ENCODE measurements around the gene LBHD2.

Gene LBHD2

DNA sequence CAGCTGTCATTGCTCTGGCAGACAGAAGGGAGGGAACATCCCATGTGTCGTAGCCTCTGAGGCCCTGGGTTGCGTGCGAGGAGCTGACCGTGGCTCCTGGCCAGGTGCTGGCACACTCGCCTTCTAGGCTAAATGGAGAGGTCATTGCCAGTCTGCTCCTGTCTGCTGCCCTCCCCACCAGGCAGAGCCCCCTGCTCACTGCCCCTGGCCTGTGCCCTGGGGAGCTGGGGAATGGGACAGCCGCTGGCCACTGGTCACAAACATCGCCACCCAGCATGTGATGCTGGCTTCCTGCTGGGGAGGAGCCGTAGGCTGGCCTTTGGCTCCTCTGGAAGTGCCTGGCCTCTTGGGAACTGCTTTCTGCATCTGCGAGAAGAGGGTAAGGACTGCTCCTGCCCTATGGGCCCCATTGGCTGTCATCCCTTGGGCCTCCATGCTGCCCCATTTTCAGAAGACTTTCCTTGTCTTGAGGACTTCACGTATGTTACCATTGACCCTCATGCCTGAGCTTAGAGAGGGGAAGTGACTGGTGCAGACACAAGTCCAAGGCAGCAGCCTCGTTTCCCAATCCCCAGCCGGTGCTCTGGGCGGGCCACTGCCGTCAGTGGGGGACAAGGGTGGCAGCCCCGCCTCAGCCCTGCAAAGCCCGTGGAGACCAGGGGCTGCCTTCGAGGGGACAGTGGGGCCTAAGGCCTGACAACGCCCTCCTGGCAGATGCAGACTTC lies 37.3 kb downstream of the LBHD2 start:
- no peak for DNase-seq (ENCODE audit: low spot score)

DNA sequence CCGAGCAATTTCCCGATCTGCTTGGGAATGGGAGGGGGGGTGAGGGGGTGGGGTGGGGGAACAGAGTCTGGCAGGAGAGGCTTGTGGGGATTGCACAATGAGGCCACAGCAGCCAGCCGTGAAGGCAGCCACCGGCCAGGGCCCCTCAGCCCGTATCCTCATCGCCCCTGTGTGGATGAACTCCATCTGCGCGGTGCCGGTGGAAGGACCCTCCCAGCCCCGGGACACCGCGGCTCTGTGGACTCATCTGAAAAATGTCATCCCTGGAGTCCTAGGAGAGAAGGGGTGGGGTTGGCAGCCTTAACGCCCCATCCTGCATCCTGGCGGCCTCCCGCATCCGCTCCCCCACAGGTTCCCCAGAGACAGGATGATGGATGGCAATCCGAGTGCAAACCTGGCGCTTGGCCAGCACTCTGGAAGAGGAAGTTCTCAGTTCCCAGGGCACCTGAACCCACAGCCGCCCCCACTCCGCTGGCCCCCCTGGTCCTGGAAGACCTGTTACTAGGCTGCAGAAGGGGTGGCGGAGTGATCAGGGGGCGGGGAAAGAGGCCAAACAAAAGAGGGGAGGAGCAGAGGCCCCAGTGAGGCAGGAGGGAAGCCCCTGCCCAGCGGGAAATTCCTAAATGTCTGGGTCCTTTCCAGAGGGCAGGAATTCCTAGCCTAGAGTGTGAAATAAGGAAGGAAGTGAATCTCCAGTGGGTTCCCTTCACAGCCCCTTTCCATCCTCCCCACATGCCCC lies 38.0 kb downstream of the LBHD2 start:
- DNase-seq (ENCODE audit: low spot score) = no peak

DNA sequence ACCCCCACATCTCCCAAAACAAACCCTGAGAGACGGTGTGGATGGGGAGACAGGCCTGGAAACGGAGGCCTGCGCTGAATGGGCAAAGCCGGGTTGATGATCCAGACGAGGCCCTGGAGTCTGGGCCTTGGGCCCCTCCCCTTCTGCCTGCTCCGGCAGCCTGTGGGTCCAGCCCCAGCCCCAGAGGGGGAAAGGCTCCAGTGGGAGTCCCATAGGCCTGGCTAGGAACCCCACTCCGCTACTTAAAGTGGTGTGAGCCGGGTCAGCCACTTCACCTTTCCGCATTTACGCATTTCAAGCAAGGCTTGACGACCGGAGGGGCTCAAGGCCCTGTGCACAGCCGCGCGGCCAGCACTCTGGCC lies 38.6 kb downstream of the LBHD2 start:
- DNase-seq (ENCODE audit: low spot score) = no peak

DNA sequence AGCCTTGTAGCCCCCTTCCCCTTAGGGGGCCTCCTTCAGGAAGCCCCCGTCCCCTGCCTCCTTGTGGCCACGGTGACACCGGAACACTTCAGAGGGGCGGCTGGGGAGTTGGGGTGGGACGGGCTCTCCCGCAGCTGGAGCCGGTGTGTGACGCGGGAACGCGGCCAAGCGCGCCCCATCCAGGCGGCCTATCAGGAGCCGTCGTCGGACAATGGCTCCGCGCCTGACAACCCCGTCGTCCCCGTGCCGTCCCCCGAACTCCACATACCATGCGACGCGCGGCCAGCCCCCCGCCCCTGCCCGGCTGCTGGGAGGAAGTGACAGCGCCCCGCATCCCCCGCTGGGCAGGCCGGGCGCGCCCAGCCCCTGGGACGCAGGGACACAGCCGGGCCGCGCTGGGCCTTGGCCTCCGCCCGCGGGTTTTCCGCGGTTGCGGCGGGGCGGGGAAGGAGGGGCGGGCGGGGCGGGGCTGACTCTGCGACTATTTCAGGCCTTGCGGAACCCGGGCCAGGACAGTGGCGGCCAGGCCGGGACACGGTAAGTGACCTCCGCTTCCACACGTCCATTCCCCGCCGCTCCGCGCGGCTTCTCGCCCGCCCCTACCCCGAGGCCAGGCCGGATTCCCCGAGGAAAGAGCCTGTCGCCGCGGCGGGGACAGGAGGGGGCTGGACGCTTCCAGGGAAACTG lies 39.1 kb downstream of the LBHD2 start, which contains the start of gene TNFAIP2:
TNFAIP2 (plus strand) TSS at position 515 of the 687 bp plus-strand sequence. CDS start 2,997 bp downstream, outside the sequence.
- DNase-seq (ENCODE audit: low spot score) = no peak

DNA sequence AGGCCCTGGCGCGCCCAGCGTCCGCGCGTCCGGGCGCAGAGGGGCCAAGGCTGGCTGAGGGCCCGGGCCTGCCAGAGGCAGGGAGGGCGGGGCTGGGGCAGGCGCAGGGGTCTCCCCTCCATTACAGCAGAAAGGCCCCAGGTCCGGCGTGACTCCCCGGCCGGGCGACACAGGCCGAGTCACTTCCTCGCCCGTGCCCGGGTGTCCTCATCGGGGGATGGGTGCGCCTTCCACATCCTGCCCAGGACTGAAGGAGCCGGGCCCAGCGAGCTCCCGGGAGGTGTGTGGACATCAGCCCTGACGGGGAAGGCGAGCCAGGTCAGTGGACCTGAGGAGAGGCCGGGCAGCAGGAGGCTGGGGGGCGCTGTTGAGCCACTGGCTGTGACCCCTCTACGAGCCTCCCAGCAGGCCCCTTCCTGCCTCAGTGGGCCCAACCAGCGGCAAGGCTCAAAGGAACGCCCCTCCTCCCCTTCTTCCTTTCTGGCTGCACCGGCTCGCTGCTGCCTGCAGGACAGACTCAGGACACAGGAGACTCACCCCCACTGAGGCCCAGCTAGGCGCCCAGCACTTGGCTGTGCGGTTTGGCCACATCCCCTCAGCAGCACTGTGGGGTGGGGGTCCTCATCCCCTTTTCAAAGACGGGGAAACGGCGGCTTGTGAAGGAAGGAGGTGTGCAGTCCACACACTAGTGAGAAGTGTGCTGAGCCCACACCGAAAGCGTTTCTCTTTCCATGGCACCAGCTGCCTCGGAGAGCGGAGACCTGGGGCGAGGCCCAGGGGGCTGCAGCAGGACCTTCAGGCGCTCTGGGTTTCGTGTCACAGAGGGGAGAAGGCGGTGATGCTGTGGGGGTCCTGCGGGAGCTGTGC lies 39.9 kb downstream of the LBHD2 start:
- DNase-seq (ENCODE audit: low spot score) = no peak

DNA sequence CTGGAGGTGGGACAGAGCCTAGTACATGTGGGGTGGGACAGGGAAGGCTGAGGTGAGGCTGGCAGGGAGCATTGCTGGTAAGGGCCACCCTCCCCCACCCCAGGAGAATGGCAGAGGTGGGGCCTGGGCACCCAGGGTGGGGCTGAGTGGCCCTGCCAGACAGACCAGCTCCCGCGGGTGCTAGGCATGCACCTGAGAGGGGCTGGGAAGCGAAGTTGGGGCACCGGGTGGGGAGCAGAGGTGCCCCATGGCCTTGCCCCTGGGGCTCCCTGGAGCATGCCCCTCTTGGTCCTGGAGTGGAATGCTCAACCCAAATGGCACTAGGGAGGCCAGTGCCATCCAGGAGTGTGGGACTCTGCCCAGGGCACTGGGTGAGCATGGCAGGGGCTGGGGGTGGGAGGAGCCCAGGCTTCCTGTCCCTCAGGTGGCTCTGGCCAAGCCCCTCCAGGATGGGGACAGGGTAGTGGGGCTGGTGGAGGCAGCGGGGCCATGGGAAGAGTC lies 40.5 kb downstream of the LBHD2 start:
- no peak for DNase-seq (ENCODE audit: low spot score)

DNA sequence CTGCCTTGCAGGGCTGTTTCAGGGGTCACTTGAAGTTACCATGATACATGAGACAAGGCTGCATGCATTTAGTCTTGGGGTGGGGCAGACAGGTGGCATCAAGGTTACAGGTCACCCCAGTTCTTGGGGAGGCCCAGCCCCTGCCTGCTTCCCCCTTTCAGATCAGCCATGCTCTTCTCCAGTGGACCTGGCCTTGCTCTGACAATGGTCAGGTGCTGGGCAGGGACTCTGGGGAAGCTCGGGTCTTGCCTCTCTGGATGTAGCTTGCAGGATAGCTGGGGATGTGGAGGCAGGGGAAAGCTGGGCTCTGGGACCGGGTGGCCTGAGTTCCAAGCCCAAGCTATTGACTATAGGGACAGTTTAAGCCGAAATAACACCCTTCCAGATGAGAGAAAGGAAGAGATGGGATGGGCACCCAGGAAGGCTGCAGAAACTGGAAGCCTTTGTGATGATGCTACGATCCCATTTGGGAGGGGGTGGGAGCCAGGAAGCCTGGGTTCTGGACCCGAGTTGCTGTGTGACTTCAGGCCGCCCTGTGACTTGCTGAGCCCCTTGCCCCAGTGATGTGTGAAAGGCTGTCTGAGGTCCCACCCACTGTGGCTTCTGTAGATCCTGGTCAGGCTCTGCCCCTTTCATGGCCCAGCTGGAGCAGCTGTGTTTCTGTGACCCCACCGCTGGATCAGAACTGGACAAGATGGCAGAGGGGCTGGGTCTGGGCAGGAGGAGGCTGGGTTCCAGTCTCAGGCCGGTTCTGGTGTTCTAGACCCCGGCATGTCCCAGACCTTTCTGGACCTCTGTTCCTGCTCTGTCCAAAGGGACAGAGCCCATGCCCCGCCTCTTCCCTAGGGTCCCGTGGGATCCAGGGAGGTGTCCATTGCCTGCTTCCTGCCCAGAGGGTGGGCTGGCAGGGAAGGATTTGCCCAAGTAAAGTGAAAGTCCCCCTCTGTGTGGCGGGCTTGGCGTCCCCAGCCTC lies 41.4 kb downstream of the LBHD2 start:
- DNase-seq (ENCODE audit: low spot score) = no peak

DNA sequence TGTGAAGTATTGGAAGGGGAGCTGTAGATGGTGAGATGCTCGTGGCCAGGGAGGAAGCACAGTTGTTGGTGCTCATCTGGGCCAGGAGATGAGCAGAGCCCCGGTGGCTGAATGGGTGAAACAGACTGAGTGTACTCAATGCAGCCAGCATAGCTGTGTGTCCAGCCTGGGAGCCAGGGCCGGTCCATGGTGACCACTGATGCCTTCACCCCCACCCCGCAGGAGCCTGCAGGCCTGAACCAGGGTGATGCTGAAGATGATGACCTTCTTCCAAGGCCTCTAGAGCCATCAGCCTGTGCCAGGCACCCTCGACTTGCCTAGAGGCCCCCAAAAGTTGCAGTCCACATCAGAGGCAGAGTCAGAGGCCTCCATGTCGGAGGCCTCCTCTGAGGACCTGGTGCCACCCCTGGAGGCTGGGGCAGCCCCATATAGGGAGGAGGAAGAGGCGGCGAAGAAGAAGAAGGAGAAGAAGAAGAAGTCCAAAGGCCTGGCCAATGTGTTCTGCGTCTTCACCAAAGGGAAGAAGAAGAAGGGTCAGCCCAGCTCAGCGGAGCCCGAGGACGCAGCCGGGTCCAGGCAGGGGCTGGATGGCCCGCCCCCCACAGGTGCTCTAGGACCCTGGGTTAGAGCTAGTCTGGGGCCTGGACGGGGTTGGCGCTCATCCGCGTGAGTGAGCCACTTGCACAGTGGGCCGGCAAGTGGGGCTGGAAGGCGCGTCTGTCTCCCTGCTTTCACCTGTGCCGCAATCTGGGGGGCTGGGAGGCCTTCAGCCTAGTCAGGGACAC lies 42.3 kb downstream of the LBHD2 start:
- no peak for DNase-seq (ENCODE audit: low spot score)

DNA sequence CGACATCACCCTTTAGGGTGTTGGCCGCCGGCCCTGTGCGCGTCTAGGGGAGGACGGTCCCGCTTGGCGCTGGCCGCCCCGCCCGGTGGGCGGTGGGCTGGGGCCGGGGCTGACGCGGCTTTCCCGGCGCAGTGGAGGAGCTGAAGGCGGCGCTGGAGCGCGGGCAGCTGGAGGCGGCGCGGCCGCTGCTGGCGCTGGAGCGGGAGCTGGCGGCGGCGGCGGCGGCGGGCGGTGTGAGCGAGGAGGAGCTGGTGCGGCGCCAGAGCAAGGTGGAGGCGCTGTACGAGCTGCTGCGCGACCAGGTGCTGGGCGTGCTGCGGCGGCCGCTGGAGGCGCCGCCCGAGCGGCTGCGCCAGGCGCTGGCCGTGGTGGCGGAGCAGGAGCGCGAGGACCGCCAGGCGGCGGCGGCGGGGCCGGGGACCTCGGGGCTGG lies 42.9 kb downstream of the LBHD2 start:
- peak; percentile 75 for DNase-seq (ENCODE audit: low spot score)

DNA sequence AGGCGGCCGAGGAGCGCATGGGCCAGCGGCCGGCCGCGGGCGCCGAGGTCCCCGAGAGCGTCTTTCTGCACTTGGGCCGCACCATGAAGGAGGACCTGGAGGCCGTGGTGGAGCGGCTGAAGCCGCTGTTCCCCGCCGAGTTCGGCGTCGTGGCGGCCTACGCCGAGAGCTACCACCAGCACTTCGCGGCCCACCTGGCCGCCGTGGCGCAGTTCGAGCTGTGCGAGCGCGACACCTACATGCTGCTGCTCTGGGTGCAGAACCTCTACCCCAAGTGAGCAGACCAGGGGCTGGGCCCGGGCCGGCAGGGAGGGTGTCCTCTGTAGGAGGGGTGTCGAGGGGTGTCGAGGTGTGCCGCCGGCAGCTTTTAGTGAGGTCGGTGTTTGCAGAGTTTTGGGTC lies 43.3 kb downstream of the LBHD2 start:
- DNase-seq (ENCODE audit: low spot score) = no peak

DNA sequence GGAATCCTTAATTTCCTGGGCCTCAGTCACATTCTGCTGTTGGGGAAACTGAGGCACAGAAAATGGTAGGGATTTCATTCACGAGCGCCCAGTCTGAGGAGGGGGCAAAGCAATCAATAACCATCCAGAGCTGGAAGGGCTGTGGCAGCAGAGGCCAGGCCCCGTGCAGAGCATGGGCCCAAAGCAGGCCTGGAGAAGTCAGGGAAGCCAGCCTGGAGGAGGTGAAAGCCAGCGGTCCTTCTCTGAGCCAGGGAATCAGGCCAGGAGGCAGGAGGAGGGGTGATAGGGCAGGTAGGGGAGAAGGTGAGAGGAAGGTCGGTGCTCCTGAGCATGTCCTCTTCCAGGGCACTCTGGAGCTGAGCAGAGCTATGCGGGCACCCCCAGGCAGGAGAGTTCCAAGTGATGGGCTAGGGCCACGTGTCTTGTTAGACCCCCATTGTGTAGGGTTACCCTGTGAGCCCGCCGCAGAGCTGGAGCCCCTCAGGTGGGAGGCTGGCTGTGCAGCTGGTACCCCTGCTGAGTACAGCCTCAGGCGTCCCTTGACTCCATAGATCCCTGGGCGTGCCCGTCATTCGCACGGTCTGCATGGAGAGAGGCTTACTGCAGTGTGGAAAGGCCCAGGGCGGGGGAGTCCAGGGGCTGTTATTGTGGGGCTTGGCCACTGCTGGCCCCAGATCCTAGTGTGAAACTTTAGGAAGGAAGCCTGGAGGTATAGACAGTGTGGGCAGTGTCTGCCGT lies 44.0 kb downstream of the LBHD2 start:
- no peak for DNase-seq (ENCODE audit: low spot score)

DNA sequence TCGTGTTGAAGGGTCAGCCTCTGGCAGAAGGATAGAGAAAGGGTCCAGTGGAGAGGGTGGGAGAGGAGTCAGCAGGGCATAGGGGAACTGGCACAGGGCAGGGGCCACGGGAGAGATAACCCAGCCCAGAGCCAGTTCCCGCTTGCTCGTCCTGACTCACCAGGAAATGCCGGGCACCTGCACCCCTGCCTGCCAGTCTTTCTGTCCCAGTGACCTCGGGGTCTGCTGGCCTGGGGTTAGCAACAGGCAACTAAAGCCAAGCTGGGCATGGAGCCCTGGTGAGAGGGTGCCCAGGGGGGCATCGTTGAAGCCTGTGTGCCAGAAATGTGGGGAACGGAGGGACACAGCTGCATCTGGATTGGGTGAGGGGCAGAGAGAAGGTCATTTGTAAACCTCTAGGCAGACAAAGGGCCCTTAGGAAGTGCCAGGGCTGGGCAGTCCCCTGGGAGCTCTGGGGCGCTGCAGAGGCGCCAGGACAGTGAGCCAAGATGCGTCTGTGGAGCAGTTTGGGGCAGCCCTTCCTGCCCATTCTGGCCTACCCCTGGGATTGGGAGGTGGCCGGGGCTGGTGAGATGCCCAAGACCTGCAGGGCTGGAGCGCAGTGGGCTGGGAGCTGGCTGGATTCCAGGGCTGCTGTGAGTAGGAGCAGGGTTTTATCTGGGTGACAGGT lies 44.8 kb downstream of the LBHD2 start:
- peak; percentile 39 for DNase-seq (ENCODE audit: low spot score)

DNA sequence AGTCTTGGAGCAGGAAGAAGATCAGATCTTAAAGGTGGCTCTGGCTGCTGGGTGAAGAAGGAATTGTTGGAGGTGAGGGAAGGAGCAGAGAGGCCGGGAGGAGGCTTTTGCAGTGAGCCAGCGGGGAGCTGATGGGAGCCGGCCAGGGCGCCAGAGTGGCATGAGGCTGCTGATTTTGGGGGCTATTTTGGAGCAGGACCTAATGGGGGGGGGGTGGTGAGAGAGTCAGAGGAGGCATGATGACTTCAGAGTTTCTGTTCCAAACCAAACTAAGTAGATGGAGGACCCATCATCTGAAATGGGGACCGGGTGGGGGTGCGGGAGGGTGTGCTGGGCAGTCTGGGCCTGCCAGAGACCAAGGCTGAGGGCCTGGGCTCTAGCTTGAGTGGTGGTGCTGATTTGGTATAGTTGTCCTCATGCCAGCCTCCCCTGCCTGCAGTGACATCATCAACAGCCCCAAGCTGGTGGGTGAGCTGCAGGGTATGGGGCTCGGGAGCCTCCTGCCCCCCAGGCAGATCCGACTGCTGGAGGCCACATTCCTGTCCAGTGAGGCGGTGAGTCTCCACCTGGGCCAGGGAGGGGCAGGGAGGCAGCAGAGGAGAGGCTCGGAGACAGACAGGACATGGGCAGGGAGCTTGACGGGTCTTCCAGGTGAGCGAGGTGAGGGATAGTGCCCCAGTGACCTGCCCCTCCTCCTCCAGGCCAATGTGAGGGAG lies 45.4 kb downstream of the LBHD2 start:
- no peak for DNase-seq (ENCODE audit: low spot score)

DNA sequence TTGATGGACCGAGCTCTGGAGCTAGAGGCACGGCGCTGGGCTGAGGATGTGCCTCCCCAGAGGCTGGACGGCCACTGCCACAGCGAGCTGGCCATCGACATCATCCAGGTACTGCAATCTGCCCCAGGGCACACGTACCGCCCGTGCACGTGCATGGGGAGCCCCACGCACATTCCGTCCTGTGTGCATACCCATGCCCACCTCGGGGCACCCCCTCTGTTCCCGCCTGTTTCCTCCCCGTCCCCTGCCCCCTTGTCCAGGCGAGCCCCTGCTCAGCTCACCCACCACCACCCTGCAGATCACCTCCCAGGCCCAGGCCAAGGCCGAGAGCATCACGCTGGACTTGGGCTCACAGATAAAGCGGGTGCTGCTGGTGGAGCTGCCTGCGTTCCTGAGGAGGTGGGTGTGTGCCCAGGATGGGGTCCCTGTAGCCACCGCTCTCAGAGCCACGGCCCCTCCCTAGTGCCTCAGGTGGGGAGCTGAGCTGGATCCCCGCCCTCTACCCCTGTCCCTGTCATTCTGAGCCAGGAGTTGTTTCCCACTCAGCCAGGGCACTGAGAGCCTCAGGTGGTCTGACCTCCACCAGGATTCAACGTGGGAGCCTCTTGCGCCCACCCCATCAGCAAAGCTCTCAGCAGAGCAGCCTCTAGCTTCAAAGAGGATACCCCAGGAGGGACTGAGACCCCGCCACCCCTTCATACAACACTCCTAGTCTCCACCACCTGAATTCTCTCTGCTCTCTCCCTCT lies 46.2 kb downstream of the LBHD2 start:
- no peak for DNase-seq (ENCODE audit: low spot score)

DNA sequence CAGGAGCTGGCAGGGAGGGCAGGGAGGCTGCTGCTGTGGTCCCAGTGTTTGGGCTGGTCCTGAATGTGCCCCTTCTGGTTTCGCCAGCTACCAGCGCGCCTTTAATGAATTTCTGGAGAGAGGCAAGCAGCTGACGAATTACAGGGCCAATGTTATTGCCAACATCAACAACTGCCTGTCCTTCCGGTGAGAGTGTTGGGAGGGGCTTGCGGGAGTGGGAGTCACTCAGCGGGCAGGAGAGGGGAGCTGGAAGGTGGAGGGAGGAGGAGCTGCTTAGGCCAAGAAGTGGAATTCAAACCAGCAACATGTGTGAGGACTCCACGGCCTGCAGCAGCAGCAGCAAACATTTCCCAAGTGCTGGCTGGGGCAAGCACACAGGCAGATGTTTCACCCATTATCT lies 47.0 kb downstream of the LBHD2 start:
- no peak for DNase-seq (ENCODE audit: low spot score)

DNA sequence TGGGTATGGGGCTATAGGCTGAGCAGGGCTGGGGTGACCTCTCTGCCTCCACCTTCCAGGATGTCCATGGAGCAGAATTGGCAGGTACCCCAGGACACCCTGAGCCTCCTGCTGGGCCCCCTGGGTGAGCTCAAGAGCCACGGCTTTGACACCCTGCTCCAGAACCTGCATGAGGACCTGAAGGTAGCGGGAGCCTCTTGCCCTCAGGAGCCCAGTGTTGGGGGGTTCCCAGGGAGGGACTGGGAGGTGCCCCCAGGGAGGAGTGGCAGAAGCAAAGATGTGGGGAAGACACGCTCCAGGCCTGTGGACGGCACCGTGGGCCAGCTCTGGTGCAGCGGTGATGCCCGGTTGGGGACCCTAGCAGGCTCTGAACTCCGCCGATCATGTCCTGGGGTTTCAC lies 47.6 kb downstream of the LBHD2 start:
- no peak for DNase-seq (ENCODE audit: low spot score)

Data from LoVo (cell line).